IMR-90 (cell line): ENCODE data around the gene NOP10.

Experiments used
- CEBPB ChIP-seq: IDR thresholded peaks from 2 replicates; pipeline ENCODE4 v1.6.1; 2012; ENCODE audit warnings: low read depth, low read length, improper control_type of control experiment
- CTCF ChIP-seq: conservative IDR thresholded peaks from 2 replicates; pipeline ENCODE4 v1.5.1; 2012; ENCODE audit warnings: mild to moderate bottlenecking, low read depth, low read length, improper control_type of control experiment
- NFE2L2 ChIP-seq: fragments of 150-350 bp; IDR thresholded peaks from 2 replicates; pipeline ENCODE4 v1.6.1; 2016; ENCODE audit warnings: low read depth, mild to moderate bottlenecking, low read length
- POLR2A ChIP-seq: IDR thresholded peaks from 2 replicates; pipeline ENCODE4 v1.6.1; 2012; ENCODE audit warnings: mild to moderate bottlenecking, low read depth, low read length
- RFX5 ChIP-seq: IDR thresholded peaks from 2 replicates; pipeline ENCODE4 v1.8.0; 2012; ENCODE audit warnings: low read depth, mild to moderate bottlenecking, low read length, moderate library complexity
- TF ChIP-seq, protein P1 (sequence below): fragments of 150-350 bp; IDR thresholded peaks from 2 replicates; pipeline ENCODE4 v1.6.1; 2016; ENCODE audit warnings: low read depth, mild to moderate bottlenecking, low read length, moderate library complexity, borderline replicate concordance

DNA sequence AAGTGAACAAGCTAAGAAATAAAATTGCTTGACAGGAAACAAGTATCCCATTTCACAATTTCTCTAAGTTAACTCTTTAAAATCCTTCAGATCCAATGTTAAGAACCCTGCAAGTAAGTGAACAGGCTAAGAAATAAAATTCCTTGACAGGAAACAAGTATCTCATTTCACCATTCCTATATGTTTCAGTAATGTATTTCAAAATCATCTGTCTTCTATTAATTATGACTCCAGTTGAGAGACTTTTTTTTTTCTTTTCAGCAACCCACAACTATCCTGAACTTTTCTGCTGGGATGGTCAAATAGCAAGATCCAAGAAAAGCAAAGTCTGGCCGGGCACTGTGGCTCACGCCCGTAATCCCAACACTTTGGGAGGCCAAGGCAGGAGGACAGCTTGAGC lies 3.0 kb downstream of the NOP10 start:
- TF ChIP-seq NFE2L2, result no peak
- TF ChIP-seq CTCF, result no peak
- no peak for TF ChIP-seq POLR2A
- TF ChIP-seq CEBPB, result no peak
- no peak for TF ChIP-seq RFX5
- TF ChIP-seq, protein P1, sequence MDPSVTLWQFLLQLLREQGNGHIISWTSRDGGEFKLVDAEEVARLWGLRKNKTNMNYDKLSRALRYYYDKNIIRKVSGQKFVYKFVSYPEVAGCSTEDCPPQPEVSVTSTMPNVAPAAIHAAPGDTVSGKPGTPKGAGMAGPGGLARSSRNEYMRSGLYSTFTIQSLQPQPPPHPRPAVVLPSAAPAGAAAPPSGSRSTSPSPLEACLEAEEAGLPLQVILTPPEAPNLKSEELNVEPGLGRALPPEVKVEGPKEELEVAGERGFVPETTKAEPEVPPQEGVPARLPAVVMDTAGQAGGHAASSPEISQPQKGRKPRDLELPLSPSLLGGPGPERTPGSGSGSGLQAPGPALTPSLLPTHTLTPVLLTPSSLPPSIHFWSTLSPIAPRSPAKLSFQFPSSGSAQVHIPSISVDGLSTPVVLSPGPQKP, result no peak
